GM18526 (cell line): ENCODE results near the gene HIVEP3.

Source experiments
- POLR2A ChIP-seq: IDR thresholded peaks from 3 replicates; pipeline ENCODE4 v1.6.1; 2011; ENCODE audit not compliant: insufficient read length; ENCODE audit errors: extremely low read depth

The HIVEP3 gene

DNA sequence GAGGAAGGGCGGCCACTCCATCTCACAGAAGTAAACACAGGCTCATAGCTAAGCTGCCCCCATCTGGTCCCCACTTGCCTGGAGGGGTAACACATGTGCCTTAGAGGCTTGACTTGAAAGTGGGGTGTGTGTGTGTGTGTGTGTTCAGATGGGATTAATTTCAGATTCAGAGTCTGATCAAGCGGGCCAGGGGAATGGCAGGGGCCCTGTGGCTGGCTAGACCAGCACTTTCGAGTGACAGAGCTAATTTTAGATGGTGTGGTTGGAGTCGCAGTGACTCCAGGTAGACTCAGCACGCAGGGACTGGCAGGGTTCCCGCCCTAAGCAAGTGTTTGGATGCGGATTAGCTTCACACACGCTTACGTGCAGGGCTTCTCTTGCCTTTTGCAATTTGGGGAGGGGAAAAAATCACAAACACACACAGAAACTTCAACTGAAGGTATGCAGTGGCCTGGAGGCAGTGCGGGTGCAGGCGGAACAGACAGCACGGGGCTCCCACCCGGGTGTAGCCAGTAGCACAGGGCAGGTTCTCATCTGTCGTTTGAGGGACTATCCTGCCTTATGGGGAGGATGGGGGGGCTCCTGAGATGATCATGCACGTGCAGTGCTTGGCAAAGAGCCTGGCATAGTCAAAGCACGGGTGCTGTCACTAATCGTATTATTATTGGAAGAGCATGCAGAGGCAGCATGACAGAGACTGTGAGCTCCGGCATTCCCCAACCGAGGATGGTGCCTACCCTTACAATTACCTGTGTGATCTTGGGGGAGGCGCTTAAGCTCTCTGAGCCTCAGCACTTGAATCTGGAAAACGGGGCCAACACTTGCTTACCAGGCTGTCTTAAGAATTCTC, 435.5 kb downstream of the HIVEP3 start:
- no peak for TF ChIP-seq POLR2A

GRCh38 chr1:41482001-41482765, 436.5 kb downstream of the HIVEP3 start:
- no peak for TF ChIP-seq POLR2A

DNA sequence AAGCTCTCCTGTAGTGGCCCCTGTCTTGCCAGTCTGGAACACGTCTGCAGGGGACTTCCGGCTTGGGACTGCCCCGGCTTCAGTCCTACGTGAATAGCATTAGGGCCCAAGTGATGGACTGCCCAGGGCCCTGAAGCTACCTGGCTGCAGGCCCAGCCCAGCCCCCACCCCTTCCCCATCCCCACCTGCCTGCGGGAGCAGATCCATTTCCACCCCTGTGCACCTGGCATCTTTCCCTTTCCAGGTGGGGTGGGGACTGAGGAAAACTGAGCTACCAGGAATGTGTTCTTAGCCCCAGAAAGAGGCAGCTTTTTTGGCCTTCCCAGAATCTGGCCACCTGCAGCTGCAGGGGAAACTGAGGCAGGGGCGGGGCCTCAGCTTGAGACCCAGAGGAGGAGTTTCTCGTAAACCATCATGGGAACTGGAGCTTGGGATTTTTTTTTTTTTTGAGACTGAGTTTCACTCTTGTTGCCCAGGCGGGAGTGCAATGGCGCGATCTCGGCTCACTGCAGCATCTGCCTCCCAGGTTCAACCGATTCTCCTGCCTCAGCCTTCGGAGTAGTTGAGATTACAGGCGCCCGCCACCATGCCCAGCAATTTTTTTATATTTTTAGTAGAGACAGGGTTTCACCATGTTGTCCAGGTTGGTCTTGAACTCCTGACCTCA, 437.5 kb downstream of the HIVEP3 start:
- no peak for TF ChIP-seq POLR2A

DNA sequence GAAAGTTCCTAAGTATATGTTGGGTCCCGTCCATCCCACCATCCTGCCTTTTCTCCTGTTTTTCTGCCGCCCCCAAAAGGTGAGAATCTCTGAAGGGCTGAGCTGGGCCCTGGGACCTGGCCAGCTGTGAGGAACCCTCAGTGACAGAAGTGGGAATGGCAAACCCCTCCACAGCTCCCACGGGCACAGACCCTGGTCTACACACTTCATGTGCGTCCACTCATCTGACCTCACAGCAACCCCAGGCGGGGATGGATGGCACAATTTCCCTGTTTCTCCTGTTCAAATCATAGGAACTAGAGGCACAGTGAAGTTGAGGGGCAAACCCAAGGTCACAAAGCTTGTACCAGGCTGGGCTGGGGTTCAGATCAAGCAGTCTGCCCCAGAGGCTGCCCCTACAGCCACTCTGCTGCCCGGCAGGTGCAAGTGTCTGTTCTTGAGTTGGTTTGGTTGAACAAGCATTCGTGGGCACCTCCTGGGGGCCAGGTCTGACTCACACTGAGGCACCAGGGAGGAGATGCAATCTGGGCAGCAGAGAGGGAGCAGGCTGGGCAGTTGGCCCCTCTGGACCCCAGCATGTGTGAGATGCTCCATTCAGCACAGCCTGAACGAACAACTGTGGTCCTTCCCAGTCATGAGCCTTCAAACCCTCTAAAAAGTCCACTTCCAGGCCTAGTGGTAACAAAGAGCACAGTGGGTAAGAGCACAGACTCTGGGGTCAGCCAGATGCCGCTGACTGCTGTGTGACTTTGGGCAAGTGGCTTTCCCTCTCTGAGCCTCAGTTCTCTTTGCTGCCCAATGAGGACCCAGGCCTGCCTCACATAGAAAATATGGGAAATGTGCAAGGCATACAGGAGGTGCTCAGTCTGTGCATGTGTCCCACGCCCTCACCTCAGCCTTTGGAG, 438.3 kb downstream of the HIVEP3 start:
- TF ChIP-seq POLR2A, result no peak

DNA sequence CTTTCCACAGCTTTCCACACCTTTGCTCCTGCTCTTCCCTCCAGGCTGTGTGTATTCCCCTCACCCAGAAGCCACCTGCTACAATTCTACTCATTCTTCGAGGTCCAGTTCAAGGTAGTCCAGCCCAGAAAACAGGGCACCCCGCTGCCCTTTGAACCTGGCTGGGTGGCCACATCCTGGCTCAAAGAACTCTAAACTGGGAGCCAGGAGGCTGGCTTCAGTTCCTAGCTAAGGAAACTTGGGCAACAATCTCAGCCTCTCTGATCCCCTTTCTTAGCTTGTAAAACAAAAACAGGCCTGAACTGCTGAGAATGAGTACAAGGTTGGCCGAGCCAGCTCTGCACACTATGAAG, 438.9 kb downstream of the HIVEP3 start:
- no peak for TF ChIP-seq POLR2A

DNA sequence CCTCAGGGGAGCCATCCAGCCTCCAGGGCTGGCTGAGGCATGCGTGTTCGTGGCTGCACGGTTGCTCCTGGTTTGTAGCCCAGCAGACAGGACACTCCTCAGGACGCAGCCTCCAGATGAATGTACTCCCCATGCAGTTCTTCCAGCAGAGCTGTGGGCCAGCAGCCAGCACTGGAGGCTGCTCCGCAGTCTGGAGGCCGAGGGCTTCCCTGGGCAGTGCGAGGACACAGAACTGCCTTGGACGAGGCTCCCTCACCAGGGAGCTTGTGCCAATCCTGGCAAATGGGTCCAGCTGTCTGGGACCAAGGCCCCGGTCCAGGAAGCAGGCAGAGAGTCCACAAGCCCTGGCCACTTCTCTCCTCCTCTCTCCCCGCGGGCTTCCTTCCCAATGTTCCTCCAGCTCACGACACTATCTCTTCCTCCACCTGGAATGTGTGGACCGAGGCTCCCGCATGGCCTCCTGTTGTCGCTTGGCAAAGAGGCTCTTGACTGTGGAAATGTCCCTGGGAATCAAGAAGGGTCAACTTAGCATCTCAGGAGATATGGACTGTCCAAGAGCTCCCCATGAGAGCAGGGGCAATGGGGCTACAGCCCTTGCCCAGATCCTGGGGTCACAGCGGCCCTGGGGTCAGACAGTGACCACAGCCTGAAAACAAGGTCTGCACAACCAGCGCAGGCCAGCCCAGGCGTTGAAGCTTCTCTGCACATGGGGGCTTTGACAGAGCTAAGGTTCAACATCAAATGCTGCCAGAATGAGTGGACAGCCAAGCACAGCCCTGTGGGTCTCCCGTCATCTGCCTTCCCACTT, 439.5 kb downstream of the HIVEP3 start:
- TF ChIP-seq POLR2A, result no peak

DNA sequence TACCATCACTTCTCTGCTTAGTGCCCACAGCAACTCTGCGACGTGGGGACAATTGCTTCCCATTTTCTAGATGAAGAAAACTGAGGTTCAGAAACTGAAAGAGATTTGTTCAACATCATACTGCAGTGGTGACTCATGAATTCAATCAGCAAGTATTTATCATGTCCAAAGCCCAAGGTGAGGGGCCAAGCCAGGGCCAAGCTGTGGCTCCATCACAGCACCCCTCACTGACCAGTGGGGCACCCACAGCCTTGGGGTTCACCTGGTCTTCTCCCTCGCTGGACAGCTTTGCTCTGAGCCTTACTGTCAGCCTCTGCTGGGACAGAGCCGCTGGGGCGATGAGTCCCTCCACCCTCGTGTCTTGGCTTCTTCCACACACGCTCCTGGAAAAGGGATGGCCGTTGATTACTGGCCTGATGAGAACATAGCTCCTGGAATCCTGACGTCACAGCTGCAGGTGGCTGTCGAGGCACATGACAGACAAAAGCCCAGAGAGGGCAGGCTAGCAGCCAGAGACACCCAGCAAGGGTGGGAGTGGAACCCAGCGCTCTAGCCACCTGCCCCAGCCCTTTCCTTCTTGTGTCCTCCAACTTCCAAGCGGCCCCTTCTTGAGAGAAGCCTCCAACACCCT, 440.5 kb downstream of the HIVEP3 start:
- no peak for TF ChIP-seq POLR2A

DNA sequence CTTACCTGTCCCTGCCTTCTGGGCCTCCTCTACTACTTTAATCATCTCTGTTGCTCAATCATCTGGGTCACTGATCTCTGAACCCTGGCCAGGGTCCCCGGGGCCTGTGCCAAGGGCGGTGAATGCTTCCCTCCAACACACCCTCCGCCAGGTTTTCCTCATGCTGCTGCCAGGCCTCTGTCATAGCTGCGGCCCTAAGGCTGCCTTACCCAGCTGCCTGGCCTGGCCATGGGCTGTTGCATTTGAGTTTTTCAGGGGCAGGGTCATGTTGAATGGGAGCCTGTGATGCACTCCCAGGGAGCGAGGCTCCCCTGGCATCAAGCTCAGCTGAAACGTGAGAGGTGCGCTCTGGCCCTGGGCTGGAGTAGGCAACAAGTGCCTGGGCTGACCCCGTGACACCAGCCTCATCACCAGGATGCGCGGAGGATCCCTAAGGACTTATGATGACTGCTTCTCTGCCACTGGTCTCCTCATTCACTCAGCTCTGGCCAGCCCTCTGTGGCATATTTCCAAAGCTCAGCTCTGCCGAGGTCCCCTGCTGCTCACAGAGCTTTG, 441.8 kb downstream of the HIVEP3 start:
- no peak for TF ChIP-seq POLR2A

- no peak for TF ChIP-seq POLR2A
These were observed 442.7 kb downstream of the HIVEP3 start for GRCh38 chr1:41475859-41476567.

DNA sequence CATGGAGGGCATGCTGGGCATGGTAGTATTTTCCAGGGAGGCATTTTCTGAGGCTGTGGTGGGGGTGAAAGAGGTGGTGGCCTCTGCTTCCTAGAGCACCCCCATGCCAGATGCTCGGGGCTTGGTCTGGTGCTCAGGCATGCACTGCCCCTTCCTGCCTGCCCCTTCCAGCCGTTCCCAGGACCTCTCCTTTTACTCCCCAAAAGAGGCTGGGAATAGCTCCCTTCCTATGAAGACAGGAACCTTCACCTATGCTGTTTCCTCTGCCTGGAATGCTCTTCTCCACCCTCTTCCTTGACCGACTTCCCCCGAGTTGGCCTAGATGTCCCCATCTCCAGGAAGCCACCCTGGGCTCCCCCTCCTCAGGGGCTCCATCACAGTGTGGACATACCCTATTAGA, 443.4 kb downstream of the HIVEP3 start:
- TF ChIP-seq POLR2A, result no peak

DNA sequence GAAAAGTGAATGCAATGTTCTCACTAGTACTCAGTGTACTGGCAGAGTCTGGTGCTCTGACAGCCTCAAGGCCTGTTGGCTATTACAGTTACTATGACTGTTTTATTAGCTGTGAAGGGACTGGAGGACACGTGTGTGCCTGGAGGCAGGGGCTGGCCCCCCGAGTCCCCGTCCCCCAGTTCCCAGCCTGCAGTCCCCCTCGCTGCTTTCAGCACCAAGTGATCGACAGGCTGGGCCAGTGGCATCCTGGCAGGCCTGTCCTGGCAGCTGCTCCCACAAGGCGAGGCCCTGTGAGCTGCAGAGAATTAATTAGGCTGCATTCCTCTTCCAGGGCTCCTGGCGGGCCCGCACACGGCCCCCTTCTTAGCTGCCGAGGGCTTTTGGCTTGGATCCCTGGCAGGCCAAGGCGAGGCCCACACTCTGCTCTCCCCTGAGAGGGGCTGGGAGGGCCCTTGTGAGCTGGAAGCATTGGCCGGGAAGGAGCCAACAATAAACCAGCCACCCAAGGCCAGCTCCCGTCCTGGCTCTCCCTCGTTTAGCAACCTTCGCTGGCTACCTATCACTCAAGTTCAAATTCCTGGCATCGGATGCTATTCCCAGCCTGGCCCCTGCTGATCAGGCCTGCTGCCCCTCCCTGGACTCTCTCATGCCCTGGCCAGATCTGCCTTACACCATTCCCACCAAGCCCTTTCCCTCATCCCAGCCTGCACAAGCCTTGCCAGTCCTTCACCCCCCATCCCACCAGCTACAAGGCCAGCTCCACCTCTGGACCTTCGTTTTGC, 444.0 kb downstream of the HIVEP3 start:
- no peak for TF ChIP-seq POLR2A

- no peak for TF ChIP-seq POLR2A
These were observed 444.9 kb downstream of the HIVEP3 start for GRCh38 chr1:41473738-41474362.
